ENCODE results near the gene FAM169A. TPM values are rescaled to one million over a fixed set of nuclear protein-coding genes. Genes with fewer than 3 reads are reported as not detected.
"Not testable (repeated sequence)": the region's sequence is repeated elsewhere in the genome, so short reads cannot be mapped to it uniquely, and the experiment has no call there.

Gene FAM169A
- total RNA-seq, result 8.2 TPM in 2 replicates

GRCh38 chr5:74865804-74866595 is at the start of gene FAM169A:
TSS of gene FAM169A (minus strand) at chr5:74866387. CDS start at chr5:74841676, 24,711 bp downstream.
- intact Hi-C loops (cut with micrococcal nuclease), result loop anchor here (2.0 to 10.0 kb wide), 2 partner anchors 99 to 1301 kb away; partner anchors contain the start of genes ANKRA2, GFM2, NSA2 and UTP15
- Mint-ChIP-seq H3K4me3 (peak within 1 kb of the TSS; percentile 87), H3K9me3 (no peaks in the 10 kb centered on the region), H3K27ac (peak within 1 kb of the TSS; percentile 80), H3K27me3 (peaks cover 27% of the 10 kb centered on the region), H3K4me1 (peaks cover 17% of the 10 kb centered on the region), H3K36me3 (ENCODE audit: low read depth) (peaks cover 2% of the 10 kb centered on the region)
- ChIA-PET CTCF (no interaction called here), POLR2A (interaction anchor here (0.9 to 1.7 kb wide), 2 partner anchors 14 to 471 kb away, joined by 4 to 6 read pairs; partner anchors contain the start of gene HMGCR)
- DNase-seq (peak; percentile 57), ATAC-seq (ENCODE audit: low read depth) (peak; percentile 77)
- TF ChIP-seq, protein P1, sequence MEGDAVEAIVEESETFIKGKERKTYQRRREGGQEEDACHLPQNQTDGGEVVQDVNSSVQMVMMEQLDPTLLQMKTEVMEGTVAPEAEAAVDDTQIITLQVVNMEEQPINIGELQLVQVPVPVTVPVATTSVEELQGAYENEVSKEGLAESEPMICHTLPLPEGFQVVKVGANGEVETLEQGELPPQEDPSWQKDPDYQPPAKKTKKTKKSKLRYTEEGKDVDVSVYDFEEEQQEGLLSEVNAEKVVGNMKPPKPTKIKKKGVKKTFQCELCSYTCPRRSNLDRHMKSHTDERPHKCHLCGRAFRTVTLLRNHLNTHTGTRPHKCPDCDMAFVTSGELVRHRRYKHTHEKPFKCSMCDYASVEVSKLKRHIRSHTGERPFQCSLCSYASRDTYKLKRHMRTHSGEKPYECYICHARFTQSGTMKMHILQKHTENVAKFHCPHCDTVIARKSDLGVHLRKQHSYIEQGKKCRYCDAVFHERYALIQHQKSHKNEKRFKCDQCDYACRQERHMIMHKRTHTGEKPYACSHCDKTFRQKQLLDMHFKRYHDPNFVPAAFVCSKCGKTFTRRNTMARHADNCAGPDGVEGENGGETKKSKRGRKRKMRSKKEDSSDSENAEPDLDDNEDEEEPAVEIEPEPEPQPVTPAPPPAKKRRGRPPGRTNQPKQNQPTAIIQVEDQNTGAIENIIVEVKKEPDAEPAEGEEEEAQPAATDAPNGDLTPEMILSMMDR (IDR thresholded peaks at IDR 0.05), result no peak

GRCh38 chr5:74915488-74915887 is 49.3 kb upstream of the FAM169A start:
- Mint-ChIP-seq H3K27me3 (peaks cover 10% of the 10 kb centered on the region), H3K27ac (no peak overlapping the region), H3K9me3 (peaks cover 4% of the 10 kb centered on the region), H3K36me3 (ENCODE audit: low read depth) (no peaks in the 10 kb centered on the region), H3K4me3 (no peak overlapping the region), H3K4me1 (no peaks in the 10 kb centered on the region)
- intact Hi-C loops (cut with micrococcal nuclease), result no loop called here
- TF ChIP-seq, protein P1 (IDR thresholded peaks at IDR 0.05), result no peak
- POLR2A ChIA-PET, result no interaction called here
- CTCF ChIA-PET, result no interaction called here
- DNase-seq (no peak), ATAC-seq (ENCODE audit: low read depth) (no peak)

- DNase-seq; H3K4me1 Mint-ChIP-seq; intact Hi-C loops (cut with micrococcal nuclease); CTCF ChIA-PET; H3K27ac Mint-ChIP-seq; H3K36me3 Mint-ChIP-seq (ENCODE audit: low read depth); H3K9me3 Mint-ChIP-seq; H3K4me3 Mint-ChIP-seq; POLR2A ChIA-PET; ATAC-seq (ENCODE audit: low read depth): not testable (repeated sequence)
- peaks cover 12% of the 10 kb centered on the region for H3K27me3 Mint-ChIP-seq
These were observed 45.2 kb upstream of the FAM169A start for GRCh38 chr5:74911421-74911820.

GRCh38 chr5:74909888-74910287 is 43.7 kb upstream of the FAM169A start:
- H3K27ac Mint-ChIP-seq; H3K9me3 Mint-ChIP-seq; POLR2A ChIA-PET; CTCF ChIA-PET; H3K36me3 Mint-ChIP-seq (ENCODE audit: low read depth); intact Hi-C loops (cut with micrococcal nuclease); DNase-seq; H3K4me1 Mint-ChIP-seq; H3K4me3 Mint-ChIP-seq; ATAC-seq (ENCODE audit: low read depth): not testable (repeated sequence)
- peaks cover 12% of the 10 kb centered on the region for H3K27me3 Mint-ChIP-seq

DNA sequence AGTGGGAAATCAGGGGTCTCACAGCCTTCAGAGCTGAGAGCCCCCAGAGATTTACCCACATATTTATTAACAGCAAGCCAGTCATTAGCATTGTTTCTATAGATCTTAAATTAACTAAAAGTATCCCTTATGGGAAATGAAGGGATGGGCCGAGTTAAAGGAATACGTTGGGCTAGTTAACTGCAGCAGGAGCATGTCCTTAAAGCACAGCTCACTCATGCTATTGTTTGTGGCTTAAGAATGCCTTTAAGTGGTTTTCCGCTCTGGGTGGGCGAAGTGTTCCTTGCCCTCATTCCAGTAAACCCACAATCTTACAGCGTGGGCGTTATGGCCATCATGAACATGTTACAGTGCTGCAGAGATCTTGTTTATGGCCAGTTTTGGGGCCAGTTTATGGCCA is 42.0 kb upstream of the FAM169A start:
- H3K4me1 Mint-ChIP-seq; intact Hi-C loops (cut with micrococcal nuclease); H3K36me3 Mint-ChIP-seq (ENCODE audit: low read depth); ATAC-seq (ENCODE audit: low read depth); CTCF ChIA-PET; H3K9me3 Mint-ChIP-seq; H3K27me3 Mint-ChIP-seq; POLR2A ChIA-PET; H3K4me3 Mint-ChIP-seq; DNase-seq; H3K27ac Mint-ChIP-seq: not testable (repeated sequence)

DNA sequence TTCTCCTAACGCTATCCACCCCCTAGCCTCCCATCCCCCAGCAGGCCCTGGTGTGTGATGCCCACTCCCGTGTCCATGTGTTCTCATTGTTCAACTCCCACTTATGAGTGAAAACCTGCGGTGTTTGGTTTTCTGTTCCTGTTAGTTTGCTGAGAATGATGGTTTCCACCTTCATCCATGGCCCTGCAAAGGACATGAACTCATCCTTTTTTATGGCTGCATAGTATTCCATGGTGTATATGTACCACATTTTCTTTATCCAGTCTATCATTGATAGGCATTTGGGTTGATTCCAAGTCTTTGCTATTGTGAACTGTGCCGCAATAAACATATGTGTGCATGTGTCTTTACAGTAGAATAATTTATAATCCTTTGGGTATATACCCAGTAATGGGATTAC is 38.5 kb upstream of the FAM169A start:
- H3K4me1 Mint-ChIP-seq; H3K4me3 Mint-ChIP-seq; H3K9me3 Mint-ChIP-seq; CTCF ChIA-PET; intact Hi-C loops (cut with micrococcal nuclease); DNase-seq; H3K27ac Mint-ChIP-seq; POLR2A ChIA-PET; H3K27me3 Mint-ChIP-seq; ATAC-seq (ENCODE audit: low read depth); H3K36me3 Mint-ChIP-seq (ENCODE audit: low read depth): not testable (repeated sequence)

- ATAC-seq (ENCODE audit: low read depth), result peak; percentile 52
- H3K27me3 Mint-ChIP-seq, result no peaks in the 10 kb centered on the region
- TF ChIP-seq, protein P1 (IDR thresholded peaks at IDR 0.05), result no peak
- ChIA-PET POLR2A (no interaction called here), CTCF (no interaction called here)
- H3K4me3 Mint-ChIP-seq, result no peak overlapping the region
- no peak for DNase-seq
- H3K27ac Mint-ChIP-seq, result no peak overlapping the region
- no peaks in the 10 kb centered on the region for H3K4me1 Mint-ChIP-seq
- no peaks in the 10 kb centered on the region for H3K36me3 Mint-ChIP-seq (ENCODE audit: low read depth)
- intact Hi-C loops (cut with micrococcal nuclease), result loop anchor here (1.0 kb wide), 2 partner anchors 136 to 230 kb away; partner anchors contain the start of genes GFM2 and NSA2
- H3K9me3 Mint-ChIP-seq, result no peaks in the 10 kb centered on the region
These were observed 37.1 kb upstream of the FAM169A start for GRCh38 chr5:74903165-74903787.

Data from activated B cell treated with CpG ODN at 0.5 μM for 24 hours (primary cell).